HG03097 (cell line): ENCODE results near the gene STEAP3.

ENCODE experiments used
- ATAC-seq: cut with Tn5 transposase; IDR thresholded peaks from one replicate; pipeline ENCODE4 v1.9.1; 2021; ENCODE audit not compliant: unreplicated experiment, low FRiP score

Gene STEAP3

GRCh38 chr2:119245841-119246230 is 22.2 kb downstream of the STEAP3 start:
- ATAC-seq, result no peak

GRCh38 chr2:119246884-119247843 is 23.5 kb downstream of the STEAP3 start:
- no peak for ATAC-seq

- ATAC-seq, result no peak
These were observed 24.2 kb downstream of the STEAP3 start for GRCh38 chr2:119247844-119248271.

GRCh38 chr2:119248311-119248710 is 24.7 kb downstream of the STEAP3 start:
- ATAC-seq, result no peak

- ATAC-seq, result no peak
These were observed 25.1 kb downstream of the STEAP3 start for GRCh38 chr2:119248751-119249150.

- no peak for ATAC-seq
These were observed 25.7 kb downstream of the STEAP3 start for GRCh38 chr2:119249311-119249710.

GRCh38 chr2:119249855-119250717 is 26.5 kb downstream of the STEAP3 start:
- no peak for ATAC-seq

- ATAC-seq, result no peak
These were observed 27.2 kb downstream of the STEAP3 start for GRCh38 chr2:119250718-119251290.

- ATAC-seq, result no peak
These were observed 28.0 kb downstream of the STEAP3 start for GRCh38 chr2:119251652-119252051.

- no peak for ATAC-seq
These were observed 28.8 kb downstream of the STEAP3 start for GRCh38 chr2:119252186-119253113.

- ATAC-seq, result no peak
These were observed 29.6 kb downstream of the STEAP3 start for GRCh38 chr2:119253114-119253702.

GRCh38 chr2:119253760-119254600 is 30.3 kb downstream of the STEAP3 start:
- no peak for ATAC-seq

- no peak for ATAC-seq
These were observed 31.0 kb downstream of the STEAP3 start for GRCh38 chr2:119254601-119255080.

- no peak for ATAC-seq
These were observed 32.3 kb downstream of the STEAP3 start for GRCh38 chr2:119255760-119256581.

- ATAC-seq, result no peak
These were observed 32.9 kb downstream of the STEAP3 start for GRCh38 chr2:119256582-119256921.

- ATAC-seq, result no peak
These were observed 33.6 kb downstream of the STEAP3 start for GRCh38 chr2:119257198-119257597.

- no peak for ATAC-seq
These were observed 35.7 kb downstream of the STEAP3 start for GRCh38 chr2:119259296-119259860.
